Spleen (tissue), 11 donors: Measurements from ENCODE around the gene VTCN1. TPM values are rescaled to one million over a fixed set of nuclear protein-coding genes. Genes with fewer than 3 reads are reported as not detected.

Experiments used
- DNase-seq: peaks from one replicate; pipeline ENCODE4 v3.0.0-alpha.2; 2020
- H3K27ac ChIP-seq, 8 donors: fragments of 200-600 bp; sonication (generic) in 7 of 8; 1 replicate in 4 of 8; 2 replicates in 4 of 8; pipeline versions ENCODE4 v1.5.0 to v1.8.0; 2016 to 2021; ENCODE audit warnings: inconsistent platforms in 4 of 8, mild to moderate bottlenecking in 4 of 8, moderate library complexity in 1 of 8
- H3K27me3 ChIP-seq, 7 donors: fragments of 200-600 bp; sonication (generic) in 6 of 7; replicated peaks in 1 of 7; 1 replicate in 4 of 7; 2 replicates in 3 of 7; pipeline versions ENCODE4 v1.5.0 to v1.8.0; 2016 to 2021; ENCODE audit warnings: inconsistent platforms in 3 of 7, mild to moderate bottlenecking in 1 of 7
- H3K36me3 ChIP-seq, 6 donors: fragments of 200-600 bp; sonication (generic) in 5 of 6; 1 replicate in 4 of 6; 2 replicates in 2 of 6; pipeline versions ENCODE4 v1.5.0 to v1.8.0; 2016 to 2021; ENCODE audit warnings: inconsistent platforms in 2 of 6
- H3K4me1 ChIP-seq, 6 donors: fragments of 200-600 bp; sonication (generic) in 5 of 6; 1 replicate in 3 of 6; 2 replicates in 3 of 6; pipeline versions ENCODE4 v1.5.0 to v1.8.0; 2016 to 2021; ENCODE audit warnings: inconsistent platforms in 3 of 6
- H3K4me3 ChIP-seq, 8 donors: fragments of 200-600 bp; sonication (generic) in 7 of 8; 1 replicate in 4 of 8; 2 replicates in 4 of 8; pipeline versions ENCODE4 v1.5.0 to v1.8.0; 2016 to 2021; ENCODE audit warnings: inconsistent platforms in 4 of 8, mild to moderate bottlenecking in 4 of 8, moderate library complexity in 2 of 8
- H3K9me3 ChIP-seq, 8 donors: fragments of 200-600 bp; sonication (generic) in 7 of 8; 1 replicate in 4 of 8; 2 replicates in 4 of 8; pipeline versions ENCODE4 v1.5.0 to v1.8.0; 2016 to 2021; ENCODE audit warnings: inconsistent platforms in 4 of 8
- POLR2A ChIP-seq, 3 donors: fragments of 450-650 bp; IDR thresholded peaks; one replicate each; pipeline ENCODE4 v1.5.1; 2017; ENCODE audit warnings: antibody characterized with exemption in 3 of 3, mild to moderate bottlenecking in 1 of 3
- POLR2AphosphoS5 ChIP-seq, 3 donors: sonication (generic); formaldehyde crosslinking; IDR thresholded peaks; one replicate each; pipeline ENCODE4 v1.5.1; 2017; ENCODE audit warnings: antibody characterized with exemption in 3 of 3
- WGBS, 5 donors: extraction: QIAGEN DNeasy Blood & Tissue Kit in 3 of 5; methylation state at CpG; one replicate each; pipeline versions ENCODE4 v1.1.5 to v1.1.7; 2013 to 2018; 5-methylcytosine and 5-hydroxymethylcytosine counted together
- intact Hi-C: fragments of 100-400 bp; cut with DNase I; formaldehyde crosslinking; loops from one replicate; pipeline ENCODE4 v1.15.0; 2023; ENCODE audit warnings: low total_unique reads
- polyA plus RNA-seq, 3 donors: library from polyadenylated mRNA; stranded (reverse); fragments of 200-250 nt; gene quantifications; one replicate each; pipeline ENCODE4 v1.2.1, GENCODE V29; 2013
- total RNA-seq, 7 donors: library from RNA; depleted of rRNA in 3 of 7; stranded (reverse); fragments of >200 nt in 3 of 7; fragmentation: NEBNext Ultra II Directional in 4 of 7; extraction: Animal tissue kit (Norgen Biotek cat#: 25700) in 4 of 7; gene quantifications; one replicate each; pipeline versions ENCODE4 v1.1.0 to v1.2.1, GENCODE V29; 2016 to 2021
- TF ChIP-seq, protein P1 (sequence below), 11 experiments: fragments of 200-600 bp in 7 of 11; fragments of 450-650 bp in 4 of 11; sonication (generic) in 4 of 11; IDR thresholded peaks in 8 of 11; conservative IDR thresholded peaks in 3 of 11; 1 replicate in 7 of 11; 2 replicates in 4 of 11; pipeline versions ENCODE4 v1.4.0 to v1.8.0; 2016 to 2021; ENCODE audit warnings: antibody characterized with exemption in 11 of 11, inconsistent platforms in 4 of 11, mild to moderate bottlenecking in 1 of 11
- donor health status: healthy with polysubstance abuse.
- donor health status: DM: no; HTN: no; CAD: no; lungs with moderate emphysema.
- donor health status: DM: no; HTN: no; CAD: no.
- donor health status: Bipolar disorder and iron deficiency.
- donor health status: healthy.
- donor health status: DM: no; HTN: no; CAD: no.
- donor health status: DM: yes; HTN: yes; CAD: no.

Gene VTCN1
- total and polyA plus RNA-seq, 10 donors, result not detected

- Histone ChIP-seq H3K27me3 (peaks cover 0 to 7% (median 0%) of the 10 kb centered on the region in 7 donors), H3K4me3 (no peak overlapping the region), H3K27ac (no peak overlapping the region), H3K4me1 (no peaks in the 10 kb centered on the region), H3K9me3 (peaks cover 0 to 14% (median 0%) of the 10 kb centered on the region in 8 donors), H3K36me3 (no peaks in the 10 kb centered on the region)
- DNase-seq, result no peak
- WGBS, 5 donors, result 88 to 96% (median 95%) methylated on average over 6 of the region's 6 CpGs
- TF ChIP-seq, protein P1, sequence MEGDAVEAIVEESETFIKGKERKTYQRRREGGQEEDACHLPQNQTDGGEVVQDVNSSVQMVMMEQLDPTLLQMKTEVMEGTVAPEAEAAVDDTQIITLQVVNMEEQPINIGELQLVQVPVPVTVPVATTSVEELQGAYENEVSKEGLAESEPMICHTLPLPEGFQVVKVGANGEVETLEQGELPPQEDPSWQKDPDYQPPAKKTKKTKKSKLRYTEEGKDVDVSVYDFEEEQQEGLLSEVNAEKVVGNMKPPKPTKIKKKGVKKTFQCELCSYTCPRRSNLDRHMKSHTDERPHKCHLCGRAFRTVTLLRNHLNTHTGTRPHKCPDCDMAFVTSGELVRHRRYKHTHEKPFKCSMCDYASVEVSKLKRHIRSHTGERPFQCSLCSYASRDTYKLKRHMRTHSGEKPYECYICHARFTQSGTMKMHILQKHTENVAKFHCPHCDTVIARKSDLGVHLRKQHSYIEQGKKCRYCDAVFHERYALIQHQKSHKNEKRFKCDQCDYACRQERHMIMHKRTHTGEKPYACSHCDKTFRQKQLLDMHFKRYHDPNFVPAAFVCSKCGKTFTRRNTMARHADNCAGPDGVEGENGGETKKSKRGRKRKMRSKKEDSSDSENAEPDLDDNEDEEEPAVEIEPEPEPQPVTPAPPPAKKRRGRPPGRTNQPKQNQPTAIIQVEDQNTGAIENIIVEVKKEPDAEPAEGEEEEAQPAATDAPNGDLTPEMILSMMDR (IDR thresholded peaks at IDR 0.05 in 8 of 11, conservative IDR thresholded peaks at IDR 0.05 in 3 of 11), result no peak
- TF ChIP-seq POLR2A (IDR thresholded peaks at IDR 0.05) (no peak), POLR2AphosphoS5 (IDR thresholded peaks at IDR 0.05) (no peak)
- intact Hi-C loops, result no loop called here
Observed at GRCh38 chr1:117213046-117213445, 2.3 kb upstream of the VTCN1 start.

DNA sequence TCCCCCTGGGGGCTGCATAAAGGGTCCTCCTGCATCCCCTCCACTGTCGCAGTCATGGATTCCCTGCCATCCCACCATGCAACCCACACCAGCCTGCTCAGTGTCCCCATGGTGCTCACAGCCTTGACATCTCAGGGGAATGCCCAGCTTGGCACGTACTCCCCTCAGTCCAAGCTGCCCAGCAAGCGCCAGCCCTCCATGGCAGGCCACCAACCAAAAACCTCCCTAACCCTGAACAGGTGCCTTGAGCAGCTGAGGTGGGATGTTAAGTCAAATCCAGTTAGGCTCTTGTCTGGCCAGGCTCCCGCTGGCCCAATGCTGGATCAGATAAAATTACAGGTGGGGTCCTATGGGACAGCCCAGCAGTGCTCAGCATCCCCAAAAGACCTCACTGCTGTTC is 341 bp downstream of the VTCN1 start:
- TF ChIP-seq POLR2A (IDR thresholded peaks at IDR 0.05), result no peak
- TF ChIP-seq, protein P1 (IDR thresholded peaks at IDR 0.05 in 8 of 11, conservative IDR thresholded peaks at IDR 0.05 in 3 of 11), result no peak
- TF ChIP-seq POLR2AphosphoS5 (IDR thresholded peaks at IDR 0.05), result no peak
- DNase-seq, result no peak
- WGBS, 5 donors, result 77 to 95% (median 86%) methylated on average over 3 to 4 of the region's 4 CpGs
- Histone ChIP-seq H3K9me3 (no peaks in the 10 kb centered on the region), H3K27me3 (peaks cover 0 to 7% (median 0%) of the 10 kb centered on the region in 7 donors), H3K4me1 (no peaks in the 10 kb centered on the region), H3K27ac (no peak overlapping the region), H3K36me3 (no peaks in the 10 kb centered on the region), H3K4me3 (no peak overlapping the region)
- intact Hi-C loops, result no loop called here

DNA sequence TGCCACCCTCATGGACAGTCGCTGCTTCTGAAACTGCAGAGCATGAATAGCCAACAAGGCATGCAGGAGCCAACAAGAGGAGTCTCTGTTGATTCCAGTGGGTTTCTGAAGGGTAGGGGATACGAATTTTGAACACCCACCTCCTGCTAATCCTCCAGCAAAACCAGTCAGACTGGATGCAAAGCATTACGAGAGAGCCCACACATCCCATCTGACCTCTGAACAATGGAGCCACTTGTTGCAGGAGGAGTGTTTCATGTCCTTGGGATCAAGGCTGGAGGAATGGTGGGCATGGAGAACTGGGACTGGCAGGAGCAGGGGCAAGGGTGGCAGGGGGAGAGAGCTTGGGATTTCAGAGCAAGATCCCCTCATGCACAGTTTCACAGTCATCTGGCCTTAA is 1.6 kb downstream of the VTCN1 start:
- H3K4me3 ChIP-seq, result no peak overlapping the region
- DNase-seq, result no peak
- intact Hi-C loops, result no loop called here
- no peaks in the 10 kb centered on the region for H3K36me3 ChIP-seq
- no peaks in the 10 kb centered on the region for H3K4me1 ChIP-seq
- no peak for TF ChIP-seq POLR2A (IDR thresholded peaks at IDR 0.05)
- no peak for TF ChIP-seq POLR2AphosphoS5 (IDR thresholded peaks at IDR 0.05)
- TF ChIP-seq, protein P1 (IDR thresholded peaks at IDR 0.05 in 8 of 11, conservative IDR thresholded peaks at IDR 0.05 in 3 of 11), result no peak
- WGBS, 5 donors, result 51 to 74% (median 59%) methylated on average over 3 of the region's 3 CpGs
- no peak overlapping the region for H3K27ac ChIP-seq
- peaks cover 0 to 9% (median 0%) of the 10 kb centered on the region in 7 donors for H3K27me3 ChIP-seq
- H3K9me3 ChIP-seq, result no peaks in the 10 kb centered on the region

DNA sequence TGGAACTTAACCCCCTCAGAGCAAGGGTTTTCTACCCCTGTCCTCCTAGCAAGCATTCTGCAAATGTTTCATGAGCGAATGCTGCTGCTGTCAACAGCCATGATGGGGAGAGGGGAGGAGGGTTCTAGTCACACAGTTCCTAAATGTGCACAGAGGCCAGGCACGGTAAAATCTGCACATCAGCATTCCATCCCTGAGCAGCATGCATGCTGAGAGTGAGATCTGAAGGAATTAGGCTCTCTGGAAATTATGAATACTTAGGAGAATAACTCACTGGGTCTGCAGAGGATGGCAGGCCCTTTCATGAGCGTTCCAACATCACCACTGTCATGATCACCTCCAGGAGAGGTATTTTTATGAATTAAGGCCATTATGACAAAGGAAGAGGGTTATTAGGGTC is 2.1 kb downstream of the VTCN1 start:
- TF ChIP-seq POLR2AphosphoS5 (IDR thresholded peaks at IDR 0.05), result no peak
- TF ChIP-seq, protein P1 (IDR thresholded peaks at IDR 0.05 in 8 of 11, conservative IDR thresholded peaks at IDR 0.05 in 3 of 11), result no peak
- TF ChIP-seq POLR2A (IDR thresholded peaks at IDR 0.05), result no peak

More for the DNA sequence above, 2.1 kb downstream of the VTCN1 start:
- DNase-seq, result no peak
- H3K27ac ChIP-seq, result no peak overlapping the region
- peaks cover 0 to 9% (median 0%) of the 10 kb centered on the region in 7 donors for H3K27me3 ChIP-seq
- H3K4me1 ChIP-seq, result no peaks in the 10 kb centered on the region
- no peaks in the 10 kb centered on the region for H3K36me3 ChIP-seq
- intact Hi-C loops, result no loop called here
- no peak overlapping the region for H3K4me3 ChIP-seq
- no peaks in the 10 kb centered on the region for H3K9me3 ChIP-seq
- 71 to 82% (median 75%) methylated on average over 3 of the region's 3 CpGs for WGBS, 5 donors
